HepG2 (cell line): Measurements from ENCODE around the gene INO80B. TPM values are rescaled to one million over a fixed set of nuclear protein-coding genes. Genes with fewer than 3 reads are reported as not detected.
A peak's percentile ranks its signal among the peaks of the same experiment; 100 is the strongest.

Source experiments
- ARNT2 ChIP-seq: sonication (generic); formaldehyde crosslinking; IDR thresholded peaks from 2 replicates; pipeline ENCODE4 v1.8.0; 2022; ENCODE audit warnings: mild to moderate bottlenecking, low read depth, missing genetic modification reagents, moderate library complexity
- HDAC6 ChIP-seq: fragments of 200-600 bp; sonication (generic); IDR thresholded peaks from 2 replicates; pipeline ENCODE4 v1.7.0; 2017; ENCODE audit warnings: mild to moderate bottlenecking, antibody characterized with exemption, low read length, low read depth
- HOXA3 ChIP-seq: sonication (generic); formaldehyde crosslinking; IDR thresholded peaks from 2 replicates; pipeline ENCODE4 v1.5.0; 2020; ENCODE audit warnings: missing genetic modification reagents
- RFX5 ChIP-seq: IDR thresholded peaks from 2 replicates; pipeline ENCODE4 v1.6.1; 2011; ENCODE audit warnings: low read depth, low read length, improper control_type of control experiment
- RXRB ChIP-seq: IDR thresholded peaks from 2 replicates; pipeline ENCODE4 v1.6.1; 2016; ENCODE audit warnings: borderline replicate concordance, missing genetic modification reagents, missing compliant biosample characterization
- SRY ChIP-seq: sonication (generic); formaldehyde crosslinking; IDR thresholded peaks from 2 replicates; pipeline ENCODE4 v1.8.0; 2022; ENCODE audit warnings: mild to moderate bottlenecking, missing genetic modification reagents
- TBP ChIP-seq: sonication (generic); formaldehyde crosslinking; IDR thresholded peaks from 2 replicates; pipeline ENCODE4 v1.5.0; 2020; ENCODE audit warnings: missing genetic modification reagents
- ZBTB1 ChIP-seq: sonication (generic); formaldehyde crosslinking; IDR thresholded peaks from 2 replicates; pipeline ENCODE4 v1.4.0; 2020; ENCODE audit warnings: missing genetic modification reagents, borderline replicate concordance
- ZNF781 ChIP-seq: sonication (generic); formaldehyde crosslinking; IDR thresholded peaks from 2 replicates; pipeline ENCODE4 v1.5.1; 2020; ENCODE audit warnings: borderline replicate concordance, mild to moderate bottlenecking, missing genetic modification reagents; ENCODE audit errors: not compliant biosample characterization
- ZSCAN12 ChIP-seq: sonication (generic); formaldehyde crosslinking; IDR thresholded peaks from 2 replicates; pipeline ENCODE4 v1.9.0; 2021; ENCODE audit warnings: mild to moderate bottlenecking, missing genetic modification reagents
- polyA plus RNA-seq, 8 experiments: library from polyadenylated mRNA; depleted of rRNA in 3 of 8; stranded (reverse) in 7 of 8; unstranded in 1 of 8; fragments of >200 nt; fragmentation: Illumina TruSeq in 4 of 8; extraction: Trizol in 4 of 8; gene quantifications; 2 replicates each; pipeline versions ENCODE4 v1.2.1 to v1.2.3, GENCODE V29; 2011 to 2016; ENCODE audit warnings: low read depth in 4 of 8, missing spikeins in 1 of 8, mixed read lengths in 1 of 8; ENCODE audit not compliant: insufficient read depth in 1 of 8
- total RNA-seq, 5 experiments: library from RNA; depleted of rRNA; stranded (reverse); fragments of >200 nt; fragmentation: Illumina TruSeq; extraction: Trizol; gene quantifications; 2 replicates each; pipeline ENCODE4 v1.2.3, GENCODE V29; 2016; ENCODE audit warnings: low read depth in 1 of 5
- TF ChIP-seq, protein P1 (sequence below): IDR thresholded peaks from 2 replicates; pipeline ENCODE4 v1.6.1; 2016; ENCODE audit warnings: control low read depth
- TF ChIP-seq, protein P2 (sequence below): sonication (generic); formaldehyde crosslinking; IDR thresholded peaks from 2 replicates; pipeline ENCODE4 v1.8.1; 2023; ENCODE audit warnings: mild to moderate bottlenecking, missing genetic modification reagents, borderline replicate concordance
- TF ChIP-seq, protein P3 (sequence below): sonication (generic); formaldehyde crosslinking; IDR thresholded peaks from 2 replicates; pipeline ENCODE4 v1.4.0; 2020; ENCODE audit warnings: missing genetic modification reagents
- TF ChIP-seq, protein P4 (sequence below): sonication (generic); formaldehyde crosslinking; conservative IDR thresholded peaks from 2 replicates; pipeline ENCODE4 v1.4.0; 2020; ENCODE audit warnings: missing genetic modification reagents
- TF ChIP-seq, protein P5 (sequence below): sonication (generic); formaldehyde crosslinking; IDR thresholded peaks from 2 replicates; pipeline ENCODE4 v1.5.0; 2020; ENCODE audit warnings: mild to moderate bottlenecking, missing genetic modification reagents, borderline replicate concordance

The INO80B gene
- total and polyA plus RNA-seq, 2 of the 13 experiments (the other 11 are each of a cell fraction or from before 2014, with no cell fraction given), result 6.2 to 14.5 TPM

DNA sequence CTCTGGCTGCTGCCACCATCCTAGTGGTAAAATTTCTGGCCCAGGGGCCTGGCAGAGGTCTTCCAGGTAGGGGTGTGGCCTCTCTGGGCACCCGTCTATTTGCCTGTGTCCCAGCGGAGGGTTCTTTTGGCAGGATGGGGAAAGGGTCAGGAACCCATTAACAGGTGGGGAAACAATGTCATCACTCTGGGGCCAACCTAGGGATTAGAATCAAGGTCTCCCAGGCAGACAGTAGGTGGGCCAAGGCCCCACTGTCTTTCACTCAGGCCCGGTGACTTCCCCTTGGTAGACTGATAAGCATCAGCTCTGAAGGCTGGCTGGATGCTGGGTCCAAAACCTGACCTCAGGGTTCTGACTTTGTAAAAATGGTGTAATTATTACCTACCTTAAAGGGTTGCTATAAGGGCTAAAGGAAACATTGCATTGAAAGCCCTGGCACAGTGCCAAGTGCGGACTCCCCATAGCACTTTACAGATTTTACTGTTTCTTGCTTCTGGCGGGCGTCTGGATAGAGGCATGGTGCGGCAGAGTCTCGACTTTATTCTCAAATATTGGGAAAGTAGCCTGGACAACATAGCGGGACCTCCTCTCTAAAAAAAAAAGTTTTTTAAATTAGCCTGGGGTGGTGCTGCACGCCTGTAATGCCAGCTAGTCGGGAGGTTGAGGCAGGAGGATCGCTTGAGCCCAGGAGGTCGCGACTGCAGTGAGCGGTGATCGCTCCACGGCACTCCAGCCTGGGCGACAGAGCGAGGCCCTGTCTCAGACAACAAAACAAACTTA is 42.3 kb downstream of the INO80B start (continued):
- TF ChIP-seq, protein P1, sequence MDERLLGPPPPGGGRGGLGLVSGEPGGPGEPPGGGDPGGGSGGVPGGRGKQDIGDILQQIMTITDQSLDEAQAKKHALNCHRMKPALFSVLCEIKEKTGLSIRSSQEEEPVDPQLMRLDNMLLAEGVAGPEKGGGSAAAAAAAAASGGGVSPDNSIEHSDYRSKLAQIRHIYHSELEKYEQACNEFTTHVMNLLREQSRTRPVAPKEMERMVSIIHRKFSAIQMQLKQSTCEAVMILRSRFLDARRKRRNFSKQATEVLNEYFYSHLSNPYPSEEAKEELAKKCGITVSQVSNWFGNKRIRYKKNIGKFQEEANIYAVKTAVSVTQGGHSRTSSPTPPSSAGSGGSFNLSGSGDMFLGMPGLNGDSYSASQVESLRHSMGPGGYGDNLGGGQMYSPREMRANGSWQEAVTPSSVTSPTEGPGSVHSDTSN, result no peak
- TF ChIP-seq ZNF781 (CRISPR knock-in tag) (peak; percentile 16), ARNT2 (CRISPR knock-in tag) (0 out of 2 replicates have a peak, but pooled peaks have one; percentile 11), ZBTB1 (no peak), ZSCAN12 (no peak), RFX5 (no peak), HOXA3 (CRISPR knock-in tag) (peak; percentile 35; the same call in 1 of the 2 replicates), TBP (no peak), HDAC6 (no peak), RXRB (CRISPR knock-in tag) (no peak), SRY (CRISPR knock-in tag) (no peak)
- TF ChIP-seq, protein P2, sequence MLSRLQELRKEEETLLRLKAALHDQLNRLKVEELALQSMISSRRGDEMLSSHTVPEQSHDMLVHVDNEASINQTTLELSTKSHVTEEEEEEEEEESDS (CRISPR knock-in tag), result no peak
- TF ChIP-seq, protein P3, sequence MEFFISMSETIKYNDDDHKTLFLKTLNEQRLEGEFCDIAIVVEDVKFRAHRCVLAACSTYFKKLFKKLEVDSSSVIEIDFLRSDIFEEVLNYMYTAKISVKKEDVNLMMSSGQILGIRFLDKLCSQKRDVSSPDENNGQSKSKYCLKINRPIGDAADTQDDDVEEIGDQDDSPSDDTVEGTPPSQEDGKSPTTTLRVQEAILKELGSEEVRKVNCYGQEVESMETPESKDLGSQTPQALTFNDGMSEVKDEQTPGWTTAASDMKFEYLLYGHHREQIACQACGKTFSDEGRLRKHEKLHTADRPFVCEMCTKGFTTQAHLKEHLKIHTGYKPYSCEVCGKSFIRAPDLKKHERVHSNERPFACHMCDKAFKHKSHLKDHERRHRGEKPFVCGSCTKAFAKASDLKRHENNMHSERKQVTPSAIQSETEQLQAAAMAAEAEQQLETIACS (CRISPR knock-in tag), result no peak
- TF ChIP-seq, protein P4, sequence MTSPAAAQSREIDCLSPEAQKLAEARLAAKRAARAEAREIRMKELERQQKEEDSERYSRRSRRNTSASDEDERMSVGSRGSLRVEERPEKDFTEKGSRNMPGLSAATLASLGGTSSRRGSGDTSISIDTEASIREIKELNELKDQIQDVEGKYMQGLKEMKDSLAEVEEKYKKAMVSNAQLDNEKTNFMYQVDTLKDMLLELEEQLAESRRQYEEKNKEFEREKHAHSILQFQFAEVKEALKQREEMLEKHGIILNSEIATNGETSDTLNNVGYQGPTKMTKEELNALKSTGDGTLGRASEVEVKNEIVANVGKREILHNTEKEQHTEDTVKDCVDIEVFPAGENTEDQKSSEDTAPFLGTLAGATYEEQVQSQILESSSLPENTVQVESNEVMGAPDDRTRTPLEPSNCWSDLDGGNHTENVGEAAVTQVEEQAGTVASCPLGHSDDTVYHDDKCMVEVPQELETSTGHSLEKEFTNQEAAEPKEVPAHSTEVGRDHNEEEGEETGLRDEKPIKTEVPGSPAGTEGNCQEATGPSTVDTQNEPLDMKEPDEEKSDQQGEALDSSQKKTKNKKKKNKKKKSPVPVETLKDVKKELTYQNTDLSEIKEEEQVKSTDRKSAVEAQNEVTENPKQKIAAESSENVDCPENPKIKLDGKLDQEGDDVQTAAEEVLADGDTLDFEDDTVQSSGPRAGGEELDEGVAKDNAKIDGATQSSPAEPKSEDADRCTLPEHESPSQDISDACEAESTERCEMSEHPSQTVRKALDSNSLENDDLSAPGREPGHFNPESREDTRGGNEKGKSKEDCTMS, result no peak
- TF ChIP-seq, protein P5, sequence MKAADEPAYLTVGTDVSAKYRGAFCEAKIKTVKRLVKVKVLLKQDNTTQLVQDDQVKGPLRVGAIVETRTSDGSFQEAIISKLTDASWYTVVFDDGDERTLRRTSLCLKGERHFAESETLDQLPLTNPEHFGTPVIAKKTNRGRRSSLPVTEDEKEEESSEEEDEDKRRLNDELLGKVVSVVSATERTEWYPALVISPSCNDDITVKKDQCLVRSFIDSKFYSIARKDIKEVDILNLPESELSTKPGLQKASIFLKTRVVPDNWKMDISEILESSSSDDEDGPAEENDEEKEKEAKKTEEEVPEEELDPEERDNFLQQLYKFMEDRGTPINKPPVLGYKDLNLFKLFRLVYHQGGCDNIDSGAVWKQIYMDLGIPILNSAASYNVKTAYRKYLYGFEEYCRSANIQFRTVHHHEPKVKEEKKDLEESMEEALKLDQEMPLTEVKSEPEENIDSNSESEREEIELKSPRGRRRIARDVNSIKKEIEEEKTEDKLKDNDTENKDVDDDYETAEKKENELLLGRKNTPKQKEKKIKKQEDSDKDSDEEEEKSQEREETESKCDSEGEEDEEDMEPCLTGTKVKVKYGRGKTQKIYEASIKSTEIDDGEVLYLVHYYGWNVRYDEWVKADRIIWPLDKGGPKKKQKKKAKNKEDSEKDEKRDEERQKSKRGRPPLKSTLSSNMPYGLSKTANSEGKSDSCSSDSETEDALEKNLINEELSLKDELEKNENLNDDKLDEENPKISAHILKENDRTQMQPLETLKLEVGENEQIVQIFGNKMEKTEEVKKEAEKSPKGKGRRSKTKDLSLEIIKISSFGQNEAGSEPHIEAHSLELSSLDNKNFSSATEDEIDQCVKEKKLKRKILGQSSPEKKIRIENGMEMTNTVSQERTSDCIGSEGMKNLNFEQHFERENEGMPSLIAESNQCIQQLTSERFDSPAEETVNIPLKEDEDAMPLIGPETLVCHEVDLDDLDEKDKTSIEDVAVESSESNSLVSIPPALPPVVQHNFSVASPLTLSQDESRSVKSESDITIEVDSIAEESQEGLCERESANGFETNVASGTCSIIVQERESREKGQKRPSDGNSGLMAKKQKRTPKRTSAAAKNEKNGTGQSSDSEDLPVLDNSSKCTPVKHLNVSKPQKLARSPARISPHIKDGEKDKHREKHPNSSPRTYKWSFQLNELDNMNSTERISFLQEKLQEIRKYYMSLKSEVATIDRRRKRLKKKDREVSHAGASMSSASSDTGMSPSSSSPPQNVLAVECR (CRISPR knock-in tag), result no peak
